Measurements from ENCODE around the gene FBN2.
"Not testable (repeated sequence)": the region's sequence is repeated elsewhere in the genome, so short reads cannot be mapped to it uniquely, and the experiment has no call there.

The FBN2 gene

GRCh38 chr5:128475693-128476092 is 62.4 kb downstream of the FBN2 start:
- no peak for DNase-seq

- no peak for DNase-seq
Observed at GRCh38 chr5:128472919-128473318, 65.1 kb downstream of the FBN2 start.

GRCh38 chr5:128472036-128472435 is 66.0 kb downstream of the FBN2 start:
- DNase-seq, result no peak

GRCh38 chr5:128470663-128471062 is 67.4 kb downstream of the FBN2 start:
- no peak for DNase-seq

- DNase-seq, result no peak
Observed at GRCh38 chr5:128469912-128470311, 68.1 kb downstream of the FBN2 start.

- no peak for DNase-seq
Observed at GRCh38 chr5:128466980-128467379, 71.1 kb downstream of the FBN2 start.

- DNase-seq, result no peak
Observed at GRCh38 chr5:128466554-128466953, 71.5 kb downstream of the FBN2 start.

GRCh38 chr5:128464596-128464995 is 73.4 kb downstream of the FBN2 start:
- DNase-seq, result no peak

- DNase-seq, result no peak
Observed at GRCh38 chr5:128462330-128462729, 75.7 kb downstream of the FBN2 start.

GRCh38 chr5:128457147-128457915 is 80.7 kb downstream of the FBN2 start:
- DNase-seq, result not testable (repeated sequence)

GRCh38 chr5:128455841-128456361 is 82.1 kb downstream of the FBN2 start:
- DNase-seq, result no peak

- DNase-seq, result no peak
Observed at GRCh38 chr5:128453121-128453520, 84.9 kb downstream of the FBN2 start.

- not testable (repeated sequence) for DNase-seq
Observed at GRCh38 chr5:128447224-128447623, 90.8 kb downstream of the FBN2 start.

GRCh38 chr5:128441941-128442350 is 96.1 kb downstream of the FBN2 start:
- DNase-seq, result no peak

- DNase-seq, result no peak
Observed at GRCh38 chr5:128441165-128441564, 96.9 kb downstream of the FBN2 start.

- no peak for DNase-seq
Observed at GRCh38 chr5:128436749-128437188, 101.3 kb downstream of the FBN2 start.

GRCh38 chr5:128435861-128436260 is 102.2 kb downstream of the FBN2 start:
- DNase-seq, result no peak

- DNase-seq, result no peak
Observed at GRCh38 chr5:128434993-128435392, 103.1 kb downstream of the FBN2 start.

GRCh38 chr5:128432913-128433440 is 105.1 kb downstream of the FBN2 start:
- DNase-seq, result no peak

- DNase-seq, result no peak
Observed at GRCh38 chr5:128427921-128428320, 110.1 kb downstream of the FBN2 start.

GRCh38 chr5:128426090-128426534 is 111.9 kb downstream of the FBN2 start:
- DNase-seq, result no peak

GRCh38 chr5:128424646-128425045 is 113.4 kb downstream of the FBN2 start:
- no peak for DNase-seq

- DNase-seq, result no peak
Observed at GRCh38 chr5:128422612-128423011, 115.4 kb downstream of the FBN2 start.

GRCh38 chr5:128414469-128414868 is 123.6 kb downstream of the FBN2 start:
- no peak for DNase-seq
